Activated CD8-positive, alpha-beta memory T cell treated with anti-CD3 and anti-CD28 coated beads for 1 hour (primary cell): Measurements from ENCODE around the gene LHPP.

ENCODE experiments used
- DNase-seq, 2 donors: peaks; one replicate each; pipeline ENCODE4 v3.0.0-alpha.2; 2020; ENCODE audit warnings: low read depth in 1 of 2; ENCODE audit errors: extremely low read depth in 1 of 2

Gene LHPP

GRCh38 chr10:124551097-124551496 lies 89.5 kb downstream of the LHPP start:
- no peak for DNase-seq

DNA sequence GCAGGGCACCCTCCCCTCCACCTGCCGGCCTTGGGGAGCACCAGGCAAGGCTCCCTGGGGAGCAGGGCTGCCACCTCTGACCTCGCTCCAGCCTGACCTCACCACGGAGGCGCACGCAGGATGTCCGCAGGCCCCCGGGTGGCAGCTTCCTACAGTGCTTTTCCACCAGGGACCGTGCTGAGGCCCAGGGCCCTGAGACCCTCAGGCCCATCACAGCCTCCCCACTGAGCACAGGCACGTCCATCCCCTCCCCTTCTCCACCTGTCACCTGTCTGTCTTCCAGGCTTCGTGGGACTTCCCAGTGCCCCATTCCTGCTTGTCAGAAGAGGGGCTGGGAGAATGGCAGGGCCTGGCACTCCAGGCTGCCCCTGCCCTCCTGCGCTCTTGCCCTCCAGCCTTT lies 90.1 kb downstream of the LHPP start:
- DNase-seq, result no peak

- DNase-seq, result no peak
These were observed 91.2 kb downstream of the LHPP start for GRCh38 chr10:124552691-124553276.

DNA sequence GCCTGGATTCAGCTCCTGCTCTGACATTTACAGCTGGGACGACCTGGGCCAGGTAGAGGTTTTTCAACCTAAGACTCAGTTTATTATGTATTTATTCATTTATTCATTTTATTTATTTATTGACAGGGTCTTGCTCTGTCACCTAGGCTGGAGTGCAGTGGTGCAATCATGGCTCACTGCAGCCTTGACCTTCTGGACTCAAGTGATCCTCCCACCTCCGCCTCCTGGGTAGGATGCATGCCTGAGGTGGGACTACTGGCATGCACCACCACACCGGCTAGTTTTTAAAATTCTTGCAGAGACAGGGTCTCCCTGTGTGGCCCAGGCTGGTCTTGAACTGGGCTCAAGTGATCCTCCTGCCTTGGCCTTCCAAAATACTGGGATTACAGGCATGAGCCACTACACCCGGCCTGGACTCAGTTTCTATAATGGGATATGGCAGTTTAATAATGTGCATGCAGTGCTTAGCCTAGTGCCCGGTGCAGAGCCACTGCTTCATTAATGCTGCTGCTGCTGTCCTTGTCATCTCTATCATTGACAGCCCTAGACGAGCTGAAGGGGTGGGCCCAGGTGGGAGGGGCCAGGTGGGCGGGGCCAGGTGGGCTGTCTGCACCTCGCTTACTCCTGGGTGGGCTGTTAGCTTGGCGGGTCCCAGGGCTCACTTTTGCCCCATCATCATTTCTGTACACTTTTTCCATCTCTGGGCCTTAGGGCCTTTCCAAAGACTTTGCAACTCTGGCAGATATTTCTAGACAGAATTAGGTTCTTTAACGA lies 92.6 kb downstream of the LHPP start:
- no peak for DNase-seq

- DNase-seq, result no peak
These were observed 95.5 kb downstream of the LHPP start for GRCh38 chr10:124557167-124557566.

- no peak for DNase-seq
These were observed 96.2 kb downstream of the LHPP start for GRCh38 chr10:124557648-124558338.

DNA sequence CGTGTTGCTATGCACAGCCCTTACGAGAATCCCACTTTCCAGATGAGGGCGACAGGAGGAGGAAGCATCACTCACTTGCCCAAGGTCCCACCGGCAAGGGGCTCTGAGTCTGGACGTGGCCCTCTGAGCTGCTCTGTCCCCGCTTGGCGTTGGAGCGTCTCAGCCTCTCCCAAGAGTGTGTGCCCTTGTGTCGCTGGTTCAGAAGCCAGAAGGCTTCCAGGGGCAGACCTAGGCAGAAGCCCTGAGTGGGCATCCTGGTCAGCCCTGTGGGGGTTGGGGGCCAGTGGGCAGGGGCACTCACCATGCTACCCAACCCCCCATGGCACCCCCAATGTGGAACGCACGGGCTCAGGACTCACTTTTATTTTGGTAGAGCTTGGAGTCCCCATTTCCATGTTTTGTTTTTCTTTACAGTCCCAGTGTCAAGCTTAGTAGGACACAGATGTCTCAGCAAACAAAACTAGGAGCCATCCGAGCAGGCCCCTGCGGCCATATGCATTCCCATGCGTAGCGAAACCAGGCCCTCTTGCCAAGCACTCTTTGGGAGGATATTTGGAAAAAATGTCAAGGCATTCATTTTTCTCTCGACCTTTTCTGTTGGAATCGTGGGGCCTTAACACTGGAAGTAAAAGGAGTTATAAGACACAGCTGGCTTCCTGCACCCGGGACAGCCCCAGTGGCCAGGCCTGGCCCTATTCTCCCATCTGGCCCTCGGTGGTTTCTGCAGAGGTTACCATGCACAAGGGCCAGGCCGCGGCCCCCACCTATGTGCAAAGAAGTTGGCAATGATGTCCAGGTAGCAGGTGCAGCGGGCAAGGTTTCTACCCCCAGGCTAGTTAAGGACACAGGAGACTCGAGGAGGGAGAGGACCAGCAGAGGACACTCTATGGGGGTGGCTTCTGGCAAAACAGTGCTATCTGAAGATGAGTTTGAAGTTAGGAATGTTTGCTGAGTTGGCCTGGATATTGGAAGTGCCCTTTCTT lies 97.0 kb downstream of the LHPP start:
- DNase-seq, result no peak

- no peak for DNase-seq
These were observed 97.9 kb downstream of the LHPP start for GRCh38 chr10:124559372-124560132.

GRCh38 chr10:124560377-124561105 lies 98.9 kb downstream of the LHPP start:
- no peak for DNase-seq

GRCh38 chr10:124561206-124561605 lies 99.6 kb downstream of the LHPP start:
- no peak for DNase-seq

DNA sequence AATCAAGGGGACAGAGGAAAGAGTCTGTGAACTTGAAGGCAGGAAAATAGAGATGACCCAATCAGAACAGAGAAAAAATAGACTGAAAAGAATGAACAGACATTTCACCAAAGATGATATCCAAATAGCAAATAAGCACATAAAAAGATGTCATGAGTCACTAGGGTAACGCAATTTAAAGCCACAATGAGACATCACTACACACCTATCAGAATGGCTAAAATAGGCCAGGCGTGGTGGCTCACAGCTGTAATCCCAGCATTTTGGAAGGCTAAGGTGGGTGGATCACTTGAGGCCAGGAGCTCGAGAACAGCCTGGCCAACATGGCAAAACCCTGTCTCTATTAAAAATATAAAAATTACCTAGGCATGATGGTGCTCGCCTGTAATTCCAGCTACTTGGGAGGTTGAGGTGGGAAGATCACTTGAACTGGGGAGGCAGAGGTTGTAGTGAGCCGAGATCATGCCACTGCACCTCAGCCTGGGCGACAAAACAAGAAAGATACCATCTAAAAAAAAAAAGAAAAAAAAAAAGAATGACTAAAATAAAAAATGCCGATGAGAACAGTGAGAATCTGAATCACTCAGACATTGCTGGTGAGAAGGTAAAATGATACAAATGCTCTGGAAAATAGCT lies 100.9 kb downstream of the LHPP start:
- no peak for DNase-seq

DNA sequence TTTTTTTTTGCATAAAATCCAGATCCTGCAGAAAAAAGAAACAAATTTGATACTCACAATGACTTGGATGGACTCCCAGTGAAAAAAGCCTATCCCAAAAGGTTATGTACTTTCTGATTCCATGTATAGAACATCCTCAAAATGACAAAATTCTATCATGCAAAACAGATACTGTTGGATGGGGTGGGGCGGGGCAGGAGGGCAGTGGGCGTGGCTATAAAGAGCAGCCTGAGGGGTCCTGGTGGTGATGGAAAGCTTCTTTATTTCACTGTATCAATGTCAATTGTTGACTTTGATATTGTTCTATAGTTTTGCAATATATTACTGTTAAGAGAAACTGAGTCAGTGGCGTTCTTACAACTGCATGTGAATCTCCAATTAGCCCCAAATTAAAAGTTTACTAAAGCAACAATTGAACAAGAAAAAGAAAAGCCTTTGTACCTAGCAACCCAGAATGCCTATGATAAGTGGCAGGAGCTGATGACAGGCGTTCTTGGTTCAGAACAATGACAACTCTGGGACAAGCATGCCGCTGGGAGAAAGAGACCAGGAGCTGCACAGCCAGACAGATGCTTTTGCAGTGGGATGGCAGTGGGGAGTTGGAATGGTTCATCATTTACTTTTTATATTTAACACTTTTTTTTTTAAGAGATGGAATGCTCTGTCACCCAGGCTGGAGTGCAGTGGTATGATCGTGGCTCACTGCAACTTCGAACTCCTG lies 101.9 kb downstream of the LHPP start:
- no peak for DNase-seq

- DNase-seq, result no peak
These were observed 103.3 kb downstream of the LHPP start for GRCh38 chr10:124564881-124565280.

DNA sequence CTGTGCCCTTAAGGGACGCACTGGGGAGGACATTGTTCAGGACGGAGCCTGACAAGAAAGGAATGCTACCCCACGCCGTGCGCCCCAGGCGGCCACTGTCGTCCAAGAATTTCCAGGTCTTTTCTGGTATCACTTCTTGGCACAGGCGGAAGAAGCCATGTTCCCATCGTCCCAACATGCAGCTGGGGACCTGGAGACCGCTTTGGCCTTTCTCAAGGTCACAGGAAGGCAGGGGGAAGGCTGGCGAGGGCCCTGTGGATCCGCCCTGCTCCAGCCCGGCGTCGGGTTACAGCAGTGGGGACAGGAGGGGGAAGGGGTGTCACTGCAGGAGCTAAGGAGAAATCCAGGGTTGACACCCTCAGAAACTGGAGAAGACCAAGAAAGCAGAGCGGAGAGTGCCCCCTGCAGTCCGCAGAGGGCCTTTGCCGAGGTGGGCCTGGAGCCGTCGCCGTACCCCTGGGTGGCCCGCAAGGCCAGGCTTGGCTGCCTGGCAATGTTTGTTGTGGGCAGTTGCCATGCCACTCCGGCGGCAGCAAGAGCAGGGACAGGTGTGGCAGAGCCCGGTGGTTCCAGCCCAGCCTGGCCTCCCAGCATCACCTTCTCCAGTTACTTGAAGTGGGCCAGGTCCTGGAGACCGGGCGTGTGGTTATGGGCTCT lies 104.1 kb downstream of the LHPP start:
- no peak for DNase-seq

GRCh38 chr10:124566222-124566888 lies 104.7 kb downstream of the LHPP start:
- no peak for DNase-seq

- DNase-seq, result no peak
These were observed 105.6 kb downstream of the LHPP start for GRCh38 chr10:124566981-124567835.
